ENCODE results near the gene SRGAP2C. TPM values are rescaled to one million over a fixed set of nuclear protein-coding genes. Genes with fewer than 3 reads are reported as not detected.
"Not testable (repeated sequence)": the region's sequence is repeated elsewhere in the genome, so short reads cannot be mapped to it uniquely, and the experiment has no call there.

Gene SRGAP2C
- total RNA-seq, 1 experiment from 2014 or later: 37.3 TPM

- DNase-seq (ENCODE audit: low read depth, low spot score): peak; percentile 10
- in situ Hi-C loops (cut with HindIII; ENCODE audit: low pct_unique_long_range_greater_than_20kb, low sequenced_read_pairs): no loop called here
These were observed 230.1 kb downstream of the SRGAP2C start for GRCh38 chr1:121414905-121415304.

GRCh38 chr1:121417325-121417923 is 232.6 kb downstream of the SRGAP2C start:
- DNase-seq (ENCODE audit: low read depth, low spot score): no peak
- in situ Hi-C loops (cut with HindIII; ENCODE audit: low pct_unique_long_range_greater_than_20kb, low sequenced_read_pairs): no loop called here

GRCh38 chr1:121418369-121419049 is 233.7 kb downstream of the SRGAP2C start:
- in situ Hi-C loops (cut with HindIII; ENCODE audit: low pct_unique_long_range_greater_than_20kb, low sequenced_read_pairs): no loop called here
- no peak for DNase-seq (ENCODE audit: low read depth, low spot score)

- DNase-seq (ENCODE audit: low read depth, low spot score); in situ Hi-C loops (cut with HindIII; ENCODE audit: low pct_unique_long_range_greater_than_20kb, low sequenced_read_pairs): not testable (repeated sequence)
These were observed 234.4 kb downstream of the SRGAP2C start for GRCh38 chr1:121419050-121419615.

GRCh38 chr1:121421490-121421889 is 236.7 kb downstream of the SRGAP2C start:
- DNase-seq (ENCODE audit: low read depth, low spot score); in situ Hi-C loops (cut with HindIII; ENCODE audit: low pct_unique_long_range_greater_than_20kb, low sequenced_read_pairs): not testable (repeated sequence)

GRCh38 chr1:121423956-121424355 is 239.2 kb downstream of the SRGAP2C start:
- in situ Hi-C loops (cut with HindIII; ENCODE audit: low pct_unique_long_range_greater_than_20kb, low sequenced_read_pairs); DNase-seq (ENCODE audit: low read depth, low spot score): not testable (repeated sequence)

- in situ Hi-C loops (cut with HindIII; ENCODE audit: low pct_unique_long_range_greater_than_20kb, low sequenced_read_pairs); DNase-seq (ENCODE audit: low read depth, low spot score): not testable (repeated sequence)
These were observed 248.7 kb downstream of the SRGAP2C start for GRCh38 chr1:121433517-121433916.

GRCh38 chr1:121438862-121439261 is 254.1 kb downstream of the SRGAP2C start:
- DNase-seq (ENCODE audit: low read depth, low spot score); in situ Hi-C loops (cut with HindIII; ENCODE audit: low pct_unique_long_range_greater_than_20kb, low sequenced_read_pairs): not testable (repeated sequence)

GRCh38 chr1:121440993-121441392 is 256.2 kb downstream of the SRGAP2C start:
- in situ Hi-C loops (cut with HindIII; ENCODE audit: low pct_unique_long_range_greater_than_20kb, low sequenced_read_pairs): no loop called here
- no peak for DNase-seq (ENCODE audit: low read depth, low spot score)

Small RNA genes within 50 kb of the gene (small RNA-seq; reads per million reads assigned to genes)
- 0 reads per million in 2 experiments for gene AC243994.1

Other genes with a start within 250 kb of the SRGAP2C start
- 7.9 and 9.5 TPM in 2 replicates for gene FAM72B, start 635 bp upstream of the SRGAP2C start, total RNA-seq (2014; rRNA removed; shearing (Covaris generic))

Data from SK-MEL-5 (cell line).